Fibroblast of the aortic adventitia (primary cell): ENCODE measurements around the gene ERMAP. TPM values are rescaled to one million over a fixed set of nuclear protein-coding genes. Genes with fewer than 3 reads are reported as not detected.

Experiments
- DNase-seq: peaks from one replicate; pipeline ENCODE4 v3.0.0-alpha.2; 2010; ENCODE audit warnings: low read depth
- H3K4me3 ChIP-seq: 2 replicates; pipeline ENCODE4 v1.5.1; 2011; ENCODE audit warnings: low read depth, mild to moderate bottlenecking, control low read depth, low read length, moderate library complexity
- total RNA-seq: library from RNA; depleted of rRNA; stranded (reverse); fragments of >200 nt; gene quantifications from 2 replicates; pipeline ENCODE4 v1.2.3, GENCODE V29; 2012; ENCODE audit warnings: low replicate concordance
- TF ChIP-seq, protein P1 (sequence below): IDR thresholded peaks from 2 replicates; pipeline ENCODE4 v1.5.1; 2011; ENCODE audit warnings: mild to moderate bottlenecking, low read length, control low read depth, inconsistent platforms; ENCODE audit not compliant: insufficient read depth

ERMAP gene
- total RNA-seq, 1 donor, result 16.3 TPM

DNA sequence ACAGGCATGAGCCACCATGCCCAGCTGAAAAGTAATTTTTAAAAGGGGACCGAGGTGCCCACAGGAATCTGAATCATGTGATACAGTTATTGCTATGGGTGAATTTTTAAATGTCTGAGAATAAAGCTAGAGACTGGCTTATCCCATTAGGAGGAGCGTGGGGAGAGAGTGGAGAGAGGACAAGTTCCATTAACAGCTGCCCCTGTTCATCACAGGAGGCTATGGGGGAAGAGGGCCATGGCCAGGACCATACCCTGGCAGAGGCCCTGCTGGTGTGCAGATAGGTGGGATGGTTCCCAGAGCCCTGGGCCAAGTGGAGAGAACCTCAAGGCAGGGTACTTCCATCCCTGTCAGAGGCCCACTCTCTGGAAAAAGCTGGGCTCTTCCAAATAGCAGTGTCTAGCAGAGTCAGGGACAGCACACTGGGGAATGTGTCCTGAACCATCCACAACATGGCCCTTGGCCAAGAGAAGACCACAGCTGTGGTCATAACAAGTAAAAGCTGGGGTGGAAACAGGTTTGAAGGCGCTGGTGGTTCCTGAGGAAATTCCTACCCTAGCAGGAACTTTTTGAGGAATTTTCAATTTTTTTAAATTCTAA, 15.8 kb downstream of the ERMAP start:
- no peak for DNase-seq
- TF ChIP-seq, protein P1, sequence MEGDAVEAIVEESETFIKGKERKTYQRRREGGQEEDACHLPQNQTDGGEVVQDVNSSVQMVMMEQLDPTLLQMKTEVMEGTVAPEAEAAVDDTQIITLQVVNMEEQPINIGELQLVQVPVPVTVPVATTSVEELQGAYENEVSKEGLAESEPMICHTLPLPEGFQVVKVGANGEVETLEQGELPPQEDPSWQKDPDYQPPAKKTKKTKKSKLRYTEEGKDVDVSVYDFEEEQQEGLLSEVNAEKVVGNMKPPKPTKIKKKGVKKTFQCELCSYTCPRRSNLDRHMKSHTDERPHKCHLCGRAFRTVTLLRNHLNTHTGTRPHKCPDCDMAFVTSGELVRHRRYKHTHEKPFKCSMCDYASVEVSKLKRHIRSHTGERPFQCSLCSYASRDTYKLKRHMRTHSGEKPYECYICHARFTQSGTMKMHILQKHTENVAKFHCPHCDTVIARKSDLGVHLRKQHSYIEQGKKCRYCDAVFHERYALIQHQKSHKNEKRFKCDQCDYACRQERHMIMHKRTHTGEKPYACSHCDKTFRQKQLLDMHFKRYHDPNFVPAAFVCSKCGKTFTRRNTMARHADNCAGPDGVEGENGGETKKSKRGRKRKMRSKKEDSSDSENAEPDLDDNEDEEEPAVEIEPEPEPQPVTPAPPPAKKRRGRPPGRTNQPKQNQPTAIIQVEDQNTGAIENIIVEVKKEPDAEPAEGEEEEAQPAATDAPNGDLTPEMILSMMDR, result no peak

DNA sequence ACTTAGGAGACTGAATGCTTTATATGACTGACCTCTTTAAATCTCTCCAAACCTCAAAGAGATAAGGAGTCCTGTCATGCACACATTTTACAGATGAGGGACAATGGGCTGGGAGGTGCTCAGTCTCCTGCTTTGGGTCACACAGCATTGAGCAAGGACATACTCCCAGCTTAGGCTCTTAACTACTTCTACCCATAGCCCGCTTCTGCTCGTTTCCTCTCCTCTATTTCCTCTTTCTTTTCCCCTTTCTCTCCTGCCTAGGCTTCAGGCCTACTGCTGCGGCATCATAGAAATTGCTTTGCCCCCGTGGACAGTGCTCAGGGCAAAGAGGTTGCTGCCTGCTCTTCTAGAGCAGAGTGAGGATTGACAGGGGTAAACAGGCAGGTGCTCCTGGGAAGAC, 17.1 kb downstream of the ERMAP start:
- no peak for DNase-seq
- TF ChIP-seq, protein P1, result no peak
- no peak overlapping the region for H3K4me3 ChIP-seq

More for the DNA sequence above, 15.8 kb downstream of the ERMAP start:
- no peak overlapping the region for H3K4me3 ChIP-seq

DNA sequence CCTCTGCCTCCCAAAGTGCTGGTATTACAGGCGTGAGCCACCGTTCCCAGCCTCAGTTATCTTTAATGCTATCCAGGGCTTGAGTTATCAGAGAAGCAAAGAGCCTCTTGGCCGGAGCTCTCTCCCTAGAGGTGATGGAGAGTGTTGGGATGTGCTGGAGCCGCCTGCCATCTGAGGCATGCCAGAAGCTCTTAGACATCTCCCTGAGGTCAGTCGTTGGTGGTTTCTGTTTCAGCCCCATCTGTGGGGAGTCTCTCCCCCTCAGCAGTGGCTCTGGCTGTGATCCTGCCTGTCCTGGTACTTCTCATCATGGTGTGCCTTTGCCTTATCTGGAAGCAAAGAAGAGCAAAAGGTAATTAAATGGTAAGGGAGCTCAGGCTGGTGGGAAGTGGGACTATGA, 17.9 kb downstream of the ERMAP start:
- TF ChIP-seq, protein P1, result no peak
- H3K4me3 ChIP-seq, result no peak overlapping the region
- no peak for DNase-seq

DNA sequence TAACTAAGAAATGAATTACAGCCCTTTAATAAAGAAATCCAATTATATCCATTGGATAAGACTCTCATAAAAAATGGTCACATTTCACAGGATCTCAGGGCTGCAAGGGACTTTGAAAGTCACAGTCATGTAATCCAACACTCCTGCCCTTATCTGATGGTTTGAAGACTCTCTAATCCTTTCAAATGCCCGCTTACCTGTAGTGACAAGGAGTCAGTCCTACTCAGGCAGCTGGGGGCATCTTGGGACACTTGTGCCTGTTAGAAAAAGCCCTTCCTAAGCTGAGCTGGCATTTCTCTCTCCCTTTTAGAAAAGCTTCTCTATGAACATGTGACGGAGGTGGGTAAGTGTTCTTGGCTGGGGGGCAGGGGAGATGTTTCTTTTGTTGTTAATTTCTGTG, 18.5 kb downstream of the ERMAP start:
- TF ChIP-seq, protein P1, result no peak
- no peak for DNase-seq

DNA sequence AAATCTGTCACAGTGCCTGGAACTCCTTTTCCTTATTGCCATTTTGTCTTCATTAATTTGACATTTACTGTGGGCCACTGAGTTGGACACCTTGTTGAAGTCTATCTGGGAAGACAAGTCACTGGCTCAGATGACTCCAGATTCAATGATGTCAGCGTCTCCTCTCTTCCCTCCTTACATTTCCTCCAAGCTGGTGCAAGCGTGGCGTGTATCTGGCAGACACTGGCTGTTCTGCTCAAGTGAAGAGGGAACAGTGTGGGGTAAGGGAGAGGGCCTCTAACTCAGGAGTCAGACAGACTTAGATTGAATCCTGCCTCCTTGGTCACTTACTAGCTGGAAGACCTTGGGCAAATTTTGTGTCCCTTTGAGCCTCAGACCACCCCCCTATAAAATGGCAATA, 20.8 kb downstream of the ERMAP start:
- TF ChIP-seq, protein P1, result no peak

More for the DNA sequence above, 18.5 kb downstream of the ERMAP start:
- no peak overlapping the region for H3K4me3 ChIP-seq

DNA sequence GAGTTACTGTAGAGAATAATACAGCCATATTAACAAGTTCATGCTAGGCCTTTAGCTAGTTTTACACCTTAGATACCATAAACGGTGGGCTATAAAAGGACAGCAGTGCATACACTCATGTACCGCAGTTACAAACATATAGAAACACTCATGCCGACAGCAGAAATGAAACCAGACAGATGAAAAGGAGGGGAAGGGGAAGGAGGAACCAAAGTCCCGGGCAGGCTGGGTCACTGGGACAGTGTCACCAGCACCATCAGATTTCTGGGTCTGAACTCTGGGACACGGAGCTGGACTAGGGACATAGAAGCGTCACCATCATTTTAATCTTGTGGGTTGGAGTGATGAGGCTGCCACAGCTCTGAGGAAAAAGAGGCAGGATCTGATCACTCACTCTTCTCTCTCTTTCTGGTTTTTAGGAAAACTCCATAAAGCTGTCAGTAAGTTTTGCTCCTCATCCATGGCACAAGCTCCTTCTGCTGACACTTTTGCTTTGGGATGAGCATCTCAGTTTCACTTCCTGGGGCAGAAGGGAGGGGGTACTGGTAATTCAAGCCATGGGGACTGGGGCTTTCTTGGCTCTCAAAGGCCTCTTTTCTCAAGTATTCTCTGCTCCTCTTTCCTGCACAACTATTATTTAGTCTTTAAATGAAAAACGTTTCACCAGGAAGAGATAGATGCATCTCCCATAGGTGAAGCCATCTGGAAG, 21.7 kb downstream of the ERMAP start:
- TF ChIP-seq, protein P1, result no peak
- no peak for DNase-seq

More for the DNA sequence above, 20.8 kb downstream of the ERMAP start:
- no peak for DNase-seq
- no peak overlapping the region for H3K4me3 ChIP-seq

DNA sequence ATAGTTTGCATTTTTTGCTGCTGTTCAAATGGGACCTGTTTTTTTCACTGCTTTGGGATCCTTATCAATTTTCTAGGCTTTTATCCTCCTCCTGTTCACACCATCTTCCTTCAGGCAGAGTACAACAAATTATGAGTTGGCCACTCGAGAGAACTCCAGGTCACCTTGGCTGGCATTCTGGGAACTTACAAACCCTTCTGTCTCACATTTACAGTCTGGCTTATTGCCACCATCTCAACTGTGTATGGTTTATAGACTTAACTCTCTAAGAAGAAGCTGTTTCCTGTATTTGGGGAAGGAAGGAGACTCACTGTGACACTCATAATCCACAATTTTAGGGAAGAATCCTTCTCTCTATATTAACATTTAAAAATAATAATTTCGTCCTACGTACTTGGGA, 24.1 kb downstream of the ERMAP start:
- DNase-seq, result no peak
- H3K4me3 ChIP-seq, result no peak overlapping the region
- TF ChIP-seq, protein P1, result no peak

More for the DNA sequence above, 21.7 kb downstream of the ERMAP start:
- no peak overlapping the region for H3K4me3 ChIP-seq
